Psoas muscle (tissue), 8 donors: ENCODE data around the gene GPR65. TPM values are rescaled to one million over a fixed set of nuclear protein-coding genes. Genes with fewer than 3 reads are reported as not detected.

Experiments used
- ATAC-seq, 4 donors: fragments of 200-7000 bp; cut with Tn5 transposase; one replicate each; pipeline ENCODE4 v1.9.1; 2020; ENCODE audit warnings: moderate library complexity in 3 of 4, mild to moderate bottlenecking in 2 of 4
- DNase-seq, 2 donors: peaks; one replicate each; pipeline ENCODE4 v3.0.0-alpha.2; 2020
- H3K27ac ChIP-seq: fragments of 200-600 bp; one replicate; pipeline ENCODE4 v1.8.0; 2022
- H3K27me3 ChIP-seq, 3 donors: fragments of 200-600 bp in 1 of 3; one replicate each; pipeline versions ENCODE4 v1.6.1 to v1.8.0; 2013 to 2022; ENCODE audit warnings: low read length in 2 of 3, mild to moderate bottlenecking in 2 of 3, moderate library complexity in 1 of 3; ENCODE audit not compliant: insufficient read depth in 3 of 3
- H3K36me3 ChIP-seq, 2 donors: fragments of 200-600 bp in 1 of 2; one replicate each; pipeline versions ENCODE4 v1.6.1 to v1.8.0; 2013 to 2022; ENCODE audit warnings: low read depth in 1 of 2, mild to moderate bottlenecking in 1 of 2, moderate library complexity in 1 of 2; ENCODE audit not compliant: insufficient read depth in 1 of 2
- H3K4me1 ChIP-seq: fragments of 200-600 bp; one replicate; pipeline ENCODE4 v1.8.0; 2022
- H3K4me3 ChIP-seq: fragments of 200-600 bp; one replicate; pipeline ENCODE4 v1.8.0; 2022; ENCODE audit warnings: mild to moderate bottlenecking
- H3K9me3 ChIP-seq: fragments of 200-600 bp; one replicate; pipeline ENCODE4 v1.8.0; 2022
- CTCF ChIP-seq: fragments of 200-600 bp; IDR thresholded peaks from one replicate; pipeline ENCODE4 v1.8.0; 2022; ENCODE audit warnings: antibody characterized with exemption
- WGBS, 3 donors: extraction: QIAGEN DNeasy Blood & Tissue Kit; methylation state at CpG; one replicate each; pipeline versions ENCODE4 v1.1.6 to v1.1.7; 2013; 5-methylcytosine and 5-hydroxymethylcytosine counted together
- intact Hi-C, 2 donors: fragments of 100-400 bp; cut with DNase I; formaldehyde crosslinking; loops; one replicate each; pipeline versions ENCODE4 v1.11.0 to v1.14.2; 2022
- polyA plus RNA-seq, 3 donors: library from polyadenylated mRNA; stranded (reverse); fragments of 200-250 nt; gene quantifications; one replicate each; pipeline ENCODE4 v1.2.3, GENCODE V29; 2013
- total RNA-seq, 4 donors: library from RNA; stranded (reverse); fragmentation: NEBNext Ultra II Directional in 2 of 4; extraction: Animal tissue kit (Norgen Biotek cat#: 25700) in 2 of 4; gene quantifications; one replicate each; pipeline versions ENCODE4 v1.2.1 to v1.2.4, GENCODE V29; 2021 to 2023
- donor health status: healthy with polysubstance abuse.
- donor health status: DM: no; HTN: no; CAD: no; lungs with moderate emphysema.
- donor health status: Bipolar disorder and iron deficiency.
- donor health status: healthy.
- donor health status: DM: yes; HTN: yes; CAD: no.
- donor health status: DM: no; HTN: no; CAD: no.
- donor health status: DM: no; HTN: no; CAD: no.
- donor health status: DM: yes; HTN: yes; CAD: no.

Gene GPR65
- total and polyA plus RNA-seq, 7 donors = 0.06 to 0.34 (median 0.24) TPM

DNA sequence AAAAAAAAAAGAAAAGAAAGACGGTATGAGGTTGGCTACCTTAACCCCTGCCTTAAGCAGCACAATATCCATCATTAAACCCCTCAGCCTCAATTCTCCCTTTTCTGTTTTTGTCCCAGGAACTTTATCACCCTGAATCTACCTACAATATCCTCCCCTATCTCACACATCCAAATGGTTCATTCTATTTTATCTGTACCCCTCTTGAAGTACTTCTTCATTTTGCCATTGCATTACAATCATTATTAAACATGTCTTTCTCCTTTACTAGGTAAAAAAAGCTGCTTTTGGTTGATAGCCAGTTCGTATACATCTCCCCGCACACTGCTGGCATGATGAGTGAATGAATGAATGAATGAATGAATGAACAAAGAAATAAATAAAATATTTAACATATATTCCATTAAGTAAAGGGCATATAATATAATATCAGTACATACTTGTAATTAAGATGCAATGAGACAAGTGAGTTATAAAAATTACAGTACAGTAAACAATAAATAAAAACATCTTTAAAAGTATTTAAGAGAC lies 364 bp upstream of the GPR65 start:
- H3K9me3 ChIP-seq = no peaks in the 10 kb centered on the region
- H3K27ac ChIP-seq = no peak overlapping the region
- no peaks in the 10 kb centered on the region for H3K4me1 ChIP-seq
- WGBS, 3 donors = 47 to 58% (median 57%) methylated on average over 3 of the region's 3 CpGs
- no peak for TF ChIP-seq CTCF
- intact Hi-C loops = no loop called here
- H3K27me3 ChIP-seq = peaks cover 0 to 3% (median 0%) of the 10 kb centered on the region in 3 donors
- no peak for ATAC-seq
- H3K4me3 ChIP-seq = no peak overlapping the region
- no peaks in the 10 kb centered on the region for H3K36me3 ChIP-seq
- DNase-seq = no peak

DNA sequence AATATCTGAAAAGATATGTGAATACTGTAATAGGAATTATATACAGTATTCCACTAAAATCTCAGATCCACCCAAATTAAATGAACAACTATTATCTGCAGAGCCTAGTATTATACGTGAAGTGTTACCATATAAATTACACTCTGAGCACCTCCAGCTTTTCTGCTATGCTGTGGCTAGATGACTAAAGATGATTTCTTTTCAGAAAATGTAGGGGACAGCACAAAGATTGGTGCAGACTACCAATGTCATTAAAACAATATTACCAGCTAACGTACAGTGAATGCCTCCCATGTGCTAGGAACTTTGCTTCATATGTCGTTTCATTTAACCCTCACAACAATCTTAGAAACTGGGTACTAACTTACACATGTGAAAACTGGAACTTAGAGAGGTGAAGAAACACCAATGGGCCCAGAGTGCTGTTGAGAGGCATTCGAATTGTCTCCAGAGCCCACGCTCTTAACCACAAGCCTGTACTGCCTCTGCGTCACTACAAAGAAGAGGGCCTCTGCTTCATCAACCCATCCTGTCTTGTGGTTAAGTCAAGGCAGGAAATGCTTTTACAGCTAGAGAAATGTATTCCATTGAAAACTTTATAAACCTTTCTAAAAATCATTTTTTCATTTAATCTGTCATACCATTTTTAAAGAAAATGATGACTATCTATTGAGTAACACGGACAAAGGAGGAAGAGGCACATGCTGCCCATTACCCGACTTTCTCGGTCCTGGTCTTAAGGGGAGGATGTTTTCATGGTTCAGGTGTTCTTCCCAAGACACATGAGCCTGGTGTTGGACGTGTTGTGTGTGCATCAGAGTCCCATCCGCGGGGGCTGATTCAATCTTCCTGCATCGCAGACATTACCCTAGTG lies 1.3 kb downstream of the GPR65 start:
- H3K4me3 ChIP-seq = peak overlapping the region; percentile 23
- no peaks in the 10 kb centered on the region for H3K4me1 ChIP-seq
- H3K27ac ChIP-seq = no peak overlapping the region
- no peak for DNase-seq
- WGBS, 3 donors = 84% methylated on average over 13 of the region's 13 CpGs
- H3K36me3 ChIP-seq = no peaks in the 10 kb centered on the region
- peak in 1 of 4 donors; percentile 57 for ATAC-seq
- no peaks in the 10 kb centered on the region for H3K9me3 ChIP-seq
- no peak for TF ChIP-seq CTCF
- intact Hi-C loops = no loop called here
- peaks cover 0 to 3% (median 0%) of the 10 kb centered on the region in 3 donors for H3K27me3 ChIP-seq

DNA sequence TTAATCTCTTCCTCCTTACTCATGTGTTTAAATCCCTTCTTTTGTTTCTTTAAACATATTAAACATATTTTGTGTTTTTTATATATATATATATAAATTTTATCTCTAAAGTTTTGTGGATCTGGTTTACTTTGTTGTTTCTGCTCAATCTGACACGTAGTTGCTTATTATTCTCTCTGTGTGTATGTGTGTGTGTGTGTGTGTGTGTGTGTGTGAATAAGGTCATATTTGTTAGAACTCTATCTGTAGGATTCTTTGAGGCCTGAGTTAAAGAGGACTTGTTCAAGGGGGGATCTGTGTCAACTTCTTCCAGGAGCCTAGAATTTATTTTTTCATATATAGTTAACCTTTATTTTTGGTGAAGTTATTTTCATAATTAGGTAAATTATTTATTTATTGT lies 2.7 kb downstream of the GPR65 start:
- Histone ChIP-seq H3K4me3 (no peak overlapping the region), H3K27me3 (no peaks in the 10 kb centered on the region), H3K4me1 (no peaks in the 10 kb centered on the region), H3K27ac (no peak overlapping the region), H3K36me3 (no peaks in the 10 kb centered on the region), H3K9me3 (no peaks in the 10 kb centered on the region)
- no peak for ATAC-seq
- no peak for TF ChIP-seq CTCF
- intact Hi-C loops = no loop called here
- no peak for DNase-seq
- WGBS, 3 donors = 41 to 56% (median 52%) methylated on average over 1 of the region's 1 CpG

DNA sequence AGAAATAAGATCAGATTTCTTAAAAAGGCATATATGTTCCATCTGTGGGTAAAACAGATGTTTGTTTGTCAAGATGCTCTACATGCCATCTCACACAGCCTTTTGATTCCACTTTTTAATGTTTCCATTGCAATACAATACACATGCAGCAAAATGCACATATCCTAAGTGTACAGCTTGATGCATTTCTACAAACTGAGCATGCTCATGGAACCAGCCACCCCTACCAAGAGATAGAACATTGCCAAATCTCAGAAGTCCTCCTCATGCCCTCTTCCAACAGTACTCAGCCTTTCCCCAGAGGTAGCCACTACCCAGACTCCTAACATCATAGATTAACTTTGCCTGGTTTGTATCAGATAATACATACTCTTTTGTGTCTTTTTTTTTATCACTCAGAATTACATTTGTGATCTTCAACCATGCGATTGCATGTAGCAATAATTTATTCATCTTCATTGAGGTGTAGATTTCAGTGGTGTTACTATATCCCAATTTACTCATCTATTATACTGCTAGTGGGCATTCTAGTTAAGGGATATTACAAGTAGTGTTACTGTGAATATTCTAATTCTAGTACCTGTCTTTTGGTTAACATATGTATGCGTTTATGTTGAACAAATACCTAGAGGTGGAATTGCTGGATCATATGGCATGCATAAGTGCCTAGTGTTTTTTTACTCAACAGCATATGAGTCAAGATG lies 3.3 kb downstream of the GPR65 start:
- no peaks in the 10 kb centered on the region for H3K9me3 ChIP-seq
- H3K27ac ChIP-seq = no peak overlapping the region
- ATAC-seq (no peak), DNase-seq (no peak)
- intact Hi-C loops = no loop called here
- H3K4me3 ChIP-seq = no peak overlapping the region
- TF ChIP-seq CTCF = no peak
- no peaks in the 10 kb centered on the region for H3K27me3 ChIP-seq
- H3K4me1 ChIP-seq = no peaks in the 10 kb centered on the region
- H3K36me3 ChIP-seq = no peaks in the 10 kb centered on the region
- 91 to 96% (median 95%) methylated on average over 2 of the region's 2 CpGs for WGBS, 3 donors
